Activated CD4-positive, alpha-beta T cell treated with anti-CD3 and anti-CD28 coated beads for 36 hours (primary cell): ENCODE measurements around the gene SLC25A17. TPM values are rescaled to one million over a fixed set of nuclear protein-coding genes. Genes with fewer than 3 reads are reported as not detected.
"Not testable (repeated sequence)": the region's sequence is repeated elsewhere in the genome, so short reads cannot be mapped to it uniquely, and the experiment has no call there.

ENCODE experiments used
- ATAC-seq: fragments of 200-7000 bp; cut with Tn5 transposase; one replicate; pipeline ENCODE4 v1.10.0; 2021; ENCODE audit warnings: mild to moderate bottlenecking, moderate library complexity
- CTCF ChIA-PET: fragments of 350-600 bp; sonication (Branson Sonifier 250); formaldehyde crosslinking; loops from one replicate; lab custom pipeline; 2021; ENCODE audit warnings: antibody characterized with exemption; lab: Charles Lee
- POLR2A ChIA-PET: fragments of 350-600 bp; sonication (Branson Sonifier 250); formaldehyde crosslinking; loops from one replicate; lab custom pipeline; 2021; ENCODE audit warnings: antibody characterized with exemption, inconsistent platforms; lab: Charles Lee
- DNase-seq: peaks from one replicate; pipeline ENCODE4 v3.0.0-alpha.2; 2020
- H3K27ac Mint-ChIP-seq: one replicate; pipeline ENCODE4 v1.8.0; 2021; ENCODE audit warnings: mixed read lengths
- H3K27me3 Mint-ChIP-seq: one replicate; pipeline ENCODE4 v1.8.0; 2021; ENCODE audit warnings: mixed read lengths
- H3K36me3 Mint-ChIP-seq: one replicate; pipeline ENCODE4 v1.8.0; 2021; ENCODE audit warnings: low read depth, mixed read lengths
- H3K4me1 Mint-ChIP-seq: one replicate; pipeline ENCODE4 v1.8.0; 2021; ENCODE audit warnings: mixed read lengths
- H3K4me3 Mint-ChIP-seq: one replicate; pipeline ENCODE4 v1.8.0; 2021; ENCODE audit warnings: mild to moderate bottlenecking, moderate library complexity, mixed read lengths
- H3K9me3 Mint-ChIP-seq: one replicate; pipeline ENCODE4 v1.8.0; 2021; ENCODE audit warnings: low read depth, mixed read lengths
- intact Hi-C, 2 experiments: fragments of 100-400 bp; cut with DNase I in 1 of 2; cut with micrococcal nuclease in 1 of 2; formaldehyde crosslinking; loops; one replicate each; pipeline versions ENCODE4 v1.14.2 to v1.15.1; 2022 to 2024; cut with DNase I, micrococcal nuclease
- total RNA-seq, 2 experiments: library from RNA; stranded (reverse); gene quantifications; one replicate each; pipeline ENCODE4 v1.2.3, GENCODE V29; 2021

SLC25A17 gene, protein sequence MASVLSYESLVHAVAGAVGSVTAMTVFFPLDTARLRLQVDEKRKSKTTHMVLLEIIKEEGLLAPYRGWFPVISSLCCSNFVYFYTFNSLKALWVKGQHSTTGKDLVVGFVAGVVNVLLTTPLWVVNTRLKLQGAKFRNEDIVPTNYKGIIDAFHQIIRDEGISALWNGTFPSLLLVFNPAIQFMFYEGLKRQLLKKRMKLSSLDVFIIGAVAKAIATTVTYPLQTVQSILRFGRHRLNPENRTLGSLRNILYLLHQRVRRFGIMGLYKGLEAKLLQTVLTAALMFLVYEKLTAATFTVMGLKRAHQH
- 10 to 100 TPM; 23.3 to 29.7 TPM for total RNA-seq

DNA sequence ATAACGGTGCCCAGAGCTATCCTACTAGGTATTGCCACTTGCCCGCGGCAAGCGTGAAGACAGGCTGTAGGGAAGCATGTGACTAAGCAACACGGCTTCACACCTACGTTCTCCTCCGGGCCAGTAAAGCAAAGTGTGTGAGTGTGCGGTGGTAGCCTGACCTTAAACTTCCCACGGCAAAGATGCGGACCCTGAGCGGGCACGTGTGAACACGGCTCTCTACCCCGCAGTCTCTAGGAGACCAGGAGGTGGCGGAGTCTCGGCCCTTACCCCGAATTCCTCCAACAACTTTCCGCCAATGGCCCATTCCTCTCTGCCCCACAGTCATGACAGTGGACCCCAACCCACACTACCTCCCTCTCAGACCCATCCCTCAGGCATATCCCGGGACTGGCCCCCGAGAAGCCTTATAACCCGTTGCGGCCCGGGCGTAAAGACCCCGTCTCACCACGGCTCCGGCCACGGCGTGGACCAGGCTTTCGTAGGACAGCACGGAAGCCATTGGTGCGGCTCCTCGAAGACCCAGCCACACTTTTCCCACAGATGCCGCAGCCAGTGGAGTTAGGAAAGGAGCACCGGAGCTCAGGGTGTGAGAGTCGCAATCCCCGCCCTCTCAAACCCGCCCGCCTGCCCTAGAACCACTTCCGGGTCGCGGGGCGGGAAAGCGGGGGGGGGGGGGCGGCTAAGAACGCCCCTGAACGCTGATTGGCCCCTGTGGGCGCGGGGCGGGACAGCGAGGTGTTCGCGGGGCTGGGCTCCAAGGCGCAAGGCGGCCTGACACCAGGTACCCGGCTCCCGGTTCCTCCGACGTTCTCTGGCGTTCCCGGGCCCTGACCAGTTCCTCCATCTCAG, at the start of gene SLC25A17:
SLC25A17 (minus strand) TSS at position 600 of the 852 bp plus-strand sequence; CDS start at position 502, 98 bp downstream.
- peak within 1 kb of the TSS; percentile 88 for H3K4me3 Mint-ChIP-seq

DNA sequence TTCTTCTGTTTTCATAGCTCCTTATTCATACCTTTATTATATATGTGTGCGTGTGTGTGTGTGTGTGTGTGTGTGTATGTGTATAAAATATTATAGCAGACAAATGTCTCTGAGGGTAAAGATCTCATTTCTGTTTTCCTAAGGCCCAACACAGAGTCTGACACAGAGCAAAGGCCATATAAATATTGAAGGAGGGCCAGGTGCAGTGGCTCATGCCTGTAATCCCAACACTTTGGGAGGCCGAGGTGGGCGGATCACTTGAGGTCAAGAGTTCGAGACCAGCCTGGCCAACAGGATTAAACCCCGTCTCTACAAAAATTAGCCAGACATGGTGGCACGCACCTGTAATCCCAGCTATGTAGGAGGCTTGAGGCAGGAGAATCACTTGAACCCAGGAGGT, 49.2 kb upstream of the SLC25A17 start:
- DNase-seq, H3K4me3 Mint-ChIP-seq, intact Hi-C loops, ATAC-seq, H3K4me1 Mint-ChIP-seq, H3K27me3 Mint-ChIP-seq, H3K36me3 Mint-ChIP-seq, H3K9me3 Mint-ChIP-seq, POLR2A ChIA-PET, H3K27ac Mint-ChIP-seq: not testable (repeated sequence)
- CTCF ChIA-PET = interaction anchor here (0.8 to 2.2 kb wide), 3 partner anchors 11 to 55 kb away, joined by 3 to 6 read pairs (median 4); partner anchors contain the start of genes SLC25A17, ST13 and XPNPEP3

More for the DNA sequence above, at the start of gene SLC25A17:
- Mint-ChIP-seq H3K4me1 (peaks cover 30% of the 10 kb centered on the region), H3K27ac (peak within 1 kb of the TSS; percentile 92), H3K36me3 (peaks cover 27% of the 10 kb centered on the region), H3K9me3 (no peaks in the 10 kb centered on the region), H3K27me3 (no peaks in the 10 kb centered on the region)
- DNase-seq (peak; percentile 93), ATAC-seq (peak; percentile 93)
- POLR2A ChIA-PET = interaction anchor here (0.6 to 1.8 kb wide), 3 partner anchors 38 to 136 kb away, joined by 3 to 8 read pairs (median 4); partner anchors contain the start of gene RBX1
- intact Hi-C loops = loop anchor here (1.0 kb wide), 9 partner anchors 37 to 562 kb away; partner anchors contain the start of genes ST13 (in 2 of the 2), RANGAP1 (in 1 of the 2), RBX1 (in 1 of the 2) and TEF (in 1 of the 2)
- CTCF ChIA-PET = interaction anchor here (0.6 to 1.5 kb wide), 8 partner anchors 9 to 99 kb away, joined by 3 to 5 read pairs (median 4); partner anchors contain the start of genes ST13 and XPNPEP3

DNA sequence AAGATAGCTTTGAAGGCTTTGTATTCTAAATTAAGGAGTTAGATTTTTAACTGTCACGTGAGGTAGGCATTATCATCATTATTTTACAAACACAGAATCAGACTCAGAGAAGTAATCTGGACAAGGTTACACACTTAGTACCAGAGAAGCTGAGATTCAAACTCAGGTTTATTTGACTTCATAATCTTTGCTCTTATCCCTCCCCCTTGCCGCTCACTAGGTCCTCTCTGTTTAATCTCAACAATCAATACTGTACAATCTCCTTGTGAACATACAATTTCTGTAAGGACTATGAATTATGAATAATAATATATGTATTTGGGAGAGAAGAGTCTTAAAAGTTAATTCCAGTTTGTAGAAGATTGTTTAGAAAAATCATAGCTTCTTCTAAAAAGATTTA, 48.0 kb upstream of the SLC25A17 start:
- intact Hi-C loops = no loop called here

DNA sequence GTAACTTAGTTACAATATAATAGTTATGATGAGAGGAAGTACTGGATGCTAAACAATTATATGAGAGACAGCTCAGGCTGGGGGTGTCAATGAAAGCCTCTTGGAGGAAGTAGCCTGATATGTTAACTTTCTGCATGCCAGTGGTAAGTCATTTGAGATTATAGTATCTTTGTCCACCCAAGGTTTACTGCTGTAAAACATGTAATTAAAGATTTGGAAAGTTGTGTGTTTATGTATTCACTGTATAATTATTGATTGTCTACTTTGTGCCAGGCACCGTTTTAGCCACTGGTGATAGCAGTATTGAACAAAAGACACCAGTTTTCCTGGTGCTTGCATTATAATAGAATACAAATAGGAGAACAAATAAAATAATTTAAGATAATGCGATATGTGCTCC, 43.4 kb upstream of the SLC25A17 start:
- H3K36me3 Mint-ChIP-seq = peaks cover 9% of the 10 kb centered on the region
- no peaks in the 10 kb centered on the region for H3K9me3 Mint-ChIP-seq
- H3K4me1 Mint-ChIP-seq = peaks cover 31% of the 10 kb centered on the region
- CTCF ChIA-PET = interaction anchor here (0.6 to 0.7 kb wide), 2 partner anchors 37 to 84 kb away, joined by 3 read pairs; no protein-coding TSS in a partner anchor
- no peaks in the 10 kb centered on the region for H3K27me3 Mint-ChIP-seq
- intact Hi-C loops = no loop called here
- no peak overlapping the region for H3K4me3 Mint-ChIP-seq
- ATAC-seq = no peak
- H3K27ac Mint-ChIP-seq = no peak overlapping the region
- POLR2A ChIA-PET = no interaction called here
- no peak for DNase-seq

More for the DNA sequence above, 48.0 kb upstream of the SLC25A17 start:
- no peak overlapping the region for H3K27ac Mint-ChIP-seq
- no peaks in the 10 kb centered on the region for H3K9me3 Mint-ChIP-seq
- ATAC-seq = no peak
- no peaks in the 10 kb centered on the region for H3K27me3 Mint-ChIP-seq
- POLR2A ChIA-PET = interaction anchor here (0.6 kb wide), 1 partner anchor 11 kb away, joined by 4 read pairs; the partner anchor contains the start of gene ST13
- H3K4me1 Mint-ChIP-seq = peaks cover 11% of the 10 kb centered on the region
- no peak for DNase-seq
- H3K4me3 Mint-ChIP-seq = no peak overlapping the region
- H3K36me3 Mint-ChIP-seq = peaks cover 2% of the 10 kb centered on the region
- CTCF ChIA-PET = interaction anchor here (0.8 to 2.2 kb wide), 7 partner anchors 10 to 48 kb away, joined by 3 to 6 read pairs (median 4); partner anchors contain the start of genes SLC25A17, ST13 and XPNPEP3

DNA sequence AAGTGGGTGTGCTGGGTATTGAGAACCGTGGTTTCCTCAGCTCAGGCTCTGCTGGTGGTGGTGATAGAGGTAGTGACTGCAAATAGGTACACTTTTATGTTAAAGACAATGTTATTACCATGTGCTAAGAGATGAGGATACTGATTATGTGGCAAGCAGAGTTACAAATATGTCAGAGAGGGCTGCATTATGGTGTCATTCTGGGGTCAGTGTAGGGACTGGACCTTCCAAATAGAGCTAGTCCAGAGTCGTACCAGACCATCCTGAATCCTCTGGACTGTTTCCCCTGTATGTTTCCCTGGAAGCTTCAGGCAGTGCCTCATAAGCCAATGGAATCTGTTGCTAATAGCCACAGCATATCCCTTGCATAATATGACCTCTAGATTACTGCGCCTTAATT, 42.9 kb upstream of the SLC25A17 start, which contains the start of gene DNAJB7:
DNAJB7 (minus strand) TSS at position 101 of the 400 bp plus-strand sequence. CDS start 119 bp downstream, outside the sequence.
- ChIA-PET CTCF (interaction anchor here (0.6 to 0.7 kb wide), 2 partner anchors 37 to 83 kb away, joined by 3 read pairs; no protein-coding TSS in a partner anchor), POLR2A (no interaction called here)
- Mint-ChIP-seq H3K4me1 (peaks cover 33% of the 10 kb centered on the region), H3K36me3 (peaks cover 13% of the 10 kb centered on the region), H3K27me3 (no peaks in the 10 kb centered on the region), H3K4me3 (no peak within 1 kb of the TSS), H3K27ac (peak within 1 kb of the TSS; percentile 70), H3K9me3 (no peaks in the 10 kb centered on the region)
- intact Hi-C loops = no loop called here
- DNase-seq (no peak), ATAC-seq (no peak)

DNA sequence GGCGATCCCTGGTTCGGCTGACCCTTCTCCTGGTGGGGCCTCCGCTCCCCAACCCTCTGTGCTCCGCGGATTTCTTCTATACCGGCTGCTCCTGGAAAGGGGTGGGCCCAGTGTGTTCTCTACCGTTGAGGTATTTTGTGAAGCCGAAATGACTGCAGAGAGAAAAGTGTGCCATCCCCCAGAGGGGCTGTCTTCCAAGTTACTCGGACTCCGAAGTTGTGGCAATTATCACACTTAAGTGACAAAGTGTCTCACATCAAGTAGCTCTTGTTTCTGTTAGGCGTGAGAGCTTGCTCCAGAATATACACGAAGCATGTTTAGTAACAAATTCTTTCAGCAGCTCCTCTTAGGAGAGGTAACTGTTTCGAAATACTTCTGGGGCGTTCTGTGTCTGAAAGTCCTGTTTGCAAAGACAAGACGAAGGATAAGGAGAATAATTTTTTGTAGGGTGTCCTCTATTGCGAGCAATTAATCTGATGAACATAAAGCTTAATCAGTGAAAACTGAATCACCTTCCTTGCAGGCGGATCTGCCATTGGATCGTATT, 38.2 kb upstream of the SLC25A17 start:
- no peaks in the 10 kb centered on the region for H3K9me3 Mint-ChIP-seq
- peak overlapping the region; percentile 97 for H3K4me3 Mint-ChIP-seq
- H3K4me1 Mint-ChIP-seq = peaks cover 49% of the 10 kb centered on the region
- no peaks in the 10 kb centered on the region for H3K27me3 Mint-ChIP-seq
- ChIA-PET POLR2A (interaction anchor here (0.5 to 1.3 kb wide), 6 partner anchors 38 to 831 kb away, joined by 3 to 8 read pairs (median 3); partner anchors contain the start of genes PHF5A, PMM1, SLC25A17 and SNU13), CTCF (interaction anchor here (0.5 to 2.2 kb wide), 8 partner anchors 10 to 813 kb away, joined by 3 to 11 read pairs (median 4); partner anchors contain the start of gene SLC25A17)
- H3K36me3 Mint-ChIP-seq = peaks cover 24% of the 10 kb centered on the region
- intact Hi-C loops = loop anchor here (1.0 to 5.0 kb wide), 11 partner anchors 40 to 763 kb away; partner anchors contain the start of genes ACO2 (in 1 of the 2), DESI1 (in 1 of the 2), EP300 (in 1 of the 2) and L3MBTL2 (in 1 of the 2)
- H3K27ac Mint-ChIP-seq = peak overlapping the region; percentile 99
- ATAC-seq = no peak
- no peak for DNase-seq

DNA sequence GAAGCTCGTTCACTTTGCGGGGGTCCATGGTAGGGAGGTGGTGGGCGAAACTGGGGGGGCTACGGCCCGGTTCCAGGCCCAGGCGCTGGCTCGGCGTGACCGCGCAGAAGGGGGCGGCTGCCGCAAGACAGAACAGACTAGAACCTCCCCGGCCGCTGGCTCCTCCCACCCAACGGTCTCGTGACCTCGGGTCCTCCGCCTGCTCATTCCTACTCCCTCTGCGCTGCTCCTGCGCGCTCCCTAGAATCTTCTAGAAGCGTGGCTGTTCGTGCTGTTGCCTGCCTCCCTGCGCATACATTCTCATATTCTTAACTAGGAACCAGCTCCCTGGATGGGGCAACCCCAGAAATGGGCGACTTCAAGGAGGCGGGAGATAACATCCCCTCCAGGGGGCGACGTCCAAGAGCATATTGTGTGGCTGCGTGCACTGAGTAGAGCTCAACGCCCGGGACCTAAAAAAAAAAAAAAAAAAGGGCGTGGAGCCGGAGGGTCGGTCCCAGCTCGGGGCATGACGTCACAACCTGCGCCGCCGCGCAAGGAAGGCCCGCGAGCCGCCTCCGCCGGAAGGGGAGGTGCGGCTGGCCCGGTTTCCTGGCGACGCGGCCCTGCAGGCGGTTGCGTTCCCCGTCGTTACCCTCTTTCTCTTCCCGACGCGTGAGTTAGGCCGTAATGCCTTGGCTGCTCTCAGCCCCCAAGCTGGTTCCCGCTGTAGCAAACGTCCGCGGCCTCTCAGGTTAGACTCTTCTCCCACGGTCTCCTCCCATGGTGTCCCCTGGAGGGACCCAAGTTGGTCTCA, 37.6 kb upstream of the SLC25A17 start, which contains the start of the genes ST13 and XPNPEP3:
ST13 (minus strand) TSS at position 127 of the 796 bp plus-strand sequence; CDS start at position 28, 99 bp downstream.
XPNPEP3 (plus strand) TSS at position 636 of the 796 bp plus-strand sequence; CDS start at position 670, 34 bp downstream.
- Mint-ChIP-seq H3K4me3 (peak within 1 kb of the TSS; percentile 97), H3K9me3 (no peaks in the 10 kb centered on the region), H3K36me3 (peaks cover 26% of the 10 kb centered on the region), H3K27me3 (no peaks in the 10 kb centered on the region), H3K4me1 (peaks cover 53% of the 10 kb centered on the region), H3K27ac (peak within 1 kb of the TSS; percentile 99)
- intact Hi-C loops = loop anchor here (1.0 to 5.0 kb wide), 19 partner anchors 37 to 764 kb away; partner anchors contain the start of genes RBX1 (in 2 of the 2), SLC25A17 (in 2 of the 2), ACO2 (in 1 of the 2) and DESI1 (in 1 of the 2)
- ChIA-PET CTCF (interaction anchor here (0.5 to 2.2 kb wide), 8 partner anchors 10 to 812 kb away, joined by 3 to 11 read pairs (median 4); partner anchors contain the start of gene SLC25A17), POLR2A (interaction anchor here (0.5 to 1.3 kb wide), 9 partner anchors 11 to 832 kb away, joined by 3 to 8 read pairs (median 3); partner anchors contain the start of genes PHF5A, PMM1, SLC25A17 and SNU13)
- DNase-seq (peak; percentile 98), ATAC-seq (peak; percentile 96)

DNA sequence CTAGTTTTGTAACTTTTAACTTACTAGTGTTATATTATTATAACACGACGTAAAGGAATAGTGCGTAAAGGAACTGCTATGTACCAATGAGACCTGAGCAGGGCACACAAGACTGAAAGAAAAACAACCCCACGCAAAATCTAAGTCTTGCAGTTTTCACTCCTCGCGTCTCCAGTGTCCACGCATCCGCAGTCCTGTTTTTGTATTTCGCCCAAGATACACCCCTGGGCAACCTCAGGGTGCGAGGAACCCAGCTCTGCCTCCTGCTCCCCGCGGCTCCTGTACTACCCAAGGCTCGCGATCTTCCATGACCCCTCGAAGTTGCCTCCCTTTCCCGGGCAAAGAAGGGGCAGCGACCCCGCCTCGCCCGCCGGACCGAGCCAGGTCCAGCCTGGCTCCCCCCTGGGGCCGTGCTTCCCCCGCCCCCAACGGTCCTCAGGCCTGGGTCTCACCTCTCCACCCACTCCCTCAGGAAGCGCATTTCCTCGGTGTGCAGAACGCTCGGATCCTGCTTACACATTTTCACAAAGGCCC, 36.9 kb upstream of the SLC25A17 start:
- peaks cover 59% of the 10 kb centered on the region for H3K4me1 Mint-ChIP-seq
- peak; percentile 14 for ATAC-seq
- H3K4me3 Mint-ChIP-seq = peak overlapping the region; percentile 97
- no peaks in the 10 kb centered on the region for H3K9me3 Mint-ChIP-seq
- ChIA-PET POLR2A (interaction anchor here (0.6 to 1.3 kb wide), 5 partner anchors 11 to 734 kb away, joined by 3 to 5 read pairs (median 3); partner anchors contain the start of genes PMM1 and TNRC6B), CTCF (interaction anchor here (1.5 to 2.2 kb wide), 4 partner anchors 36 to 173 kb away, joined by 3 to 11 read pairs (median 6); partner anchors contain the start of gene SLC25A17)
- DNase-seq = peak; percentile 53
- intact Hi-C loops = loop anchor here (1.0 to 5.0 kb wide), 16 partner anchors 37 to 765 kb away; partner anchors contain the start of genes RBX1 (in 2 of the 2), SLC25A17 (in 2 of the 2), ACO2 (in 1 of the 2) and DESI1 (in 1 of the 2)
- peak overlapping the region; percentile 99 for H3K27ac Mint-ChIP-seq
- no peaks in the 10 kb centered on the region for H3K27me3 Mint-ChIP-seq
- H3K36me3 Mint-ChIP-seq = peaks cover 30% of the 10 kb centered on the region
